H9 (cell line): ENCODE data around the gene C6orf120. TPM values are rescaled to one million over a fixed set of nuclear protein-coding genes. Genes with fewer than 3 reads are reported as not detected.

Source experiments
- DNase-seq: peaks from one replicate; pipeline ENCODE4 v3.0.0-alpha.2; 2017
- H2AFZ ChIP-seq: one replicate; pipeline ENCODE4 v1.6.1; 2013; ENCODE audit warnings: mild to moderate bottlenecking, low read length, control low read depth, moderate library complexity
- H2AK5ac ChIP-seq: 2 replicates; pipeline ENCODE4 v1.6.1; 2013; ENCODE audit warnings: low read length, control low read depth, mixed read lengths; ENCODE audit not compliant: insufficient read length
- H2BK120ac ChIP-seq: one replicate; pipeline ENCODE4 v1.6.1; 2013; ENCODE audit warnings: low read depth, mild to moderate bottlenecking, low read length, control low read depth, inconsistent platforms; ENCODE audit not compliant: poor library complexity, severe bottlenecking
- H2BK12ac ChIP-seq: 2 replicates; pipeline ENCODE4 v1.6.1; 2013; ENCODE audit warnings: low read length, control low read depth, mixed read lengths, low read depth; ENCODE audit not compliant: insufficient read length
- H2BK15ac ChIP-seq: 2 replicates; pipeline ENCODE4 v1.6.1; 2013; ENCODE audit warnings: low read depth, low read length, control low read depth
- H2BK20ac ChIP-seq: one replicate; pipeline ENCODE4 v1.6.1; 2013; ENCODE audit warnings: low read depth, mild to moderate bottlenecking, low read length, control low read depth, inconsistent platforms; ENCODE audit not compliant: poor library complexity, severe bottlenecking
- H2BK5ac ChIP-seq: 2 replicates; pipeline ENCODE4 v1.6.1; 2013; ENCODE audit warnings: low read length, control low read depth, mixed read lengths; ENCODE audit not compliant: insufficient read length
- H3K14ac ChIP-seq: 2 replicates; pipeline ENCODE4 v1.6.1; 2013; ENCODE audit warnings: low read length, control low read depth; ENCODE audit not compliant: insufficient read depth
- H3K18ac ChIP-seq: 2 replicates; pipeline ENCODE4 v1.6.1; 2013; ENCODE audit warnings: low read depth, mild to moderate bottlenecking, mixed read lengths, low read length, control low read depth; ENCODE audit not compliant: insufficient read length
- H3K23ac ChIP-seq: 2 replicates; pipeline ENCODE4 v1.6.1; 2013; ENCODE audit warnings: low read length, control low read depth, mixed read lengths, low read depth; ENCODE audit not compliant: insufficient read length
- H3K23me2 ChIP-seq: 2 replicates; pipeline ENCODE4 v1.6.1; 2013; ENCODE audit warnings: low read depth, mild to moderate bottlenecking, mixed read lengths, low read length, control low read depth; ENCODE audit not compliant: insufficient read length, poor library complexity, severe bottlenecking
- H3K27ac ChIP-seq: 2 replicates; pipeline ENCODE4 v1.5.1; 2013; ENCODE audit warnings: low read length, control low read depth, mixed read lengths, low read depth; ENCODE audit not compliant: insufficient read length
- H3K27me3 ChIP-seq: 2 replicates; pipeline ENCODE4 v1.6.1; 2013; ENCODE audit warnings: low read length, control low read depth, inconsistent platforms; ENCODE audit not compliant: insufficient read depth
- H3K4ac ChIP-seq: 2 replicates; pipeline ENCODE4 v1.6.1; 2013; ENCODE audit warnings: low read depth, mild to moderate bottlenecking, control low read depth, inconsistent platforms, low read length, moderate library complexity
- H3K4me1 ChIP-seq: 2 replicates; pipeline ENCODE4 v1.6.1; 2013; ENCODE audit warnings: low read length, control low read depth, inconsistent platforms; ENCODE audit not compliant: insufficient read depth
- H3K4me2 ChIP-seq: 2 replicates; pipeline ENCODE4 v1.6.1; 2013; ENCODE audit warnings: low read length, control low read depth, mixed read lengths; ENCODE audit not compliant: insufficient read length, insufficient read depth
- H3K56ac ChIP-seq: 2 replicates; pipeline ENCODE4 v1.6.1; 2013; ENCODE audit warnings: low read depth, mild to moderate bottlenecking, mixed read lengths, low read length, control low read depth; ENCODE audit not compliant: insufficient read length
- H3K79me1 ChIP-seq: 2 replicates; pipeline ENCODE4 v1.6.1; 2013; ENCODE audit warnings: low read depth, mild to moderate bottlenecking, moderate library complexity, low read length, control low read depth, inconsistent platforms; ENCODE audit not compliant: insufficient read depth, poor library complexity, severe bottlenecking
- H3K79me2 ChIP-seq: 2 replicates; pipeline ENCODE4 v1.6.1; 2013; ENCODE audit warnings: low read length, control low read depth, inconsistent platforms; ENCODE audit not compliant: insufficient read depth
- H3K9ac ChIP-seq: 2 replicates; pipeline ENCODE4 v1.6.1; 2013; ENCODE audit warnings: low read length, control low read depth, mixed read lengths; ENCODE audit not compliant: insufficient read length; ENCODE audit errors: extremely low read depth
- H3K9me3 ChIP-seq: one replicate; pipeline ENCODE4 v1.6.1; 2013; ENCODE audit warnings: low read depth, low read length, inconsistent platforms; ENCODE audit not compliant: control insufficient read depth
- H3T11ph ChIP-seq: one replicate; pipeline ENCODE4 v1.6.1; 2013; ENCODE audit warnings: mild to moderate bottlenecking, low read length, control low read depth, inconsistent platforms
- H4K20me1 ChIP-seq: one replicate; pipeline ENCODE4 v1.6.1; 2013; ENCODE audit not compliant: control insufficient read depth, insufficient read length, insufficient read depth
- H4K5ac ChIP-seq: 2 replicates; pipeline ENCODE4 v1.6.1; 2013; ENCODE audit warnings: low read depth, mild to moderate bottlenecking, mixed read lengths, low read length, control low read depth; ENCODE audit not compliant: insufficient read length
- H4K8ac ChIP-seq: replicated peaks from 2 replicates; pipeline ENCODE4 v1.6.1; 2013; ENCODE audit warnings: low read length, control low read depth, mixed read lengths, low read depth; ENCODE audit not compliant: insufficient read length
- H4K91ac ChIP-seq: 2 replicates; pipeline ENCODE4 v1.6.1; 2013; ENCODE audit warnings: low read depth, mild to moderate bottlenecking, moderate library complexity, mixed read lengths, low read length, control low read depth; ENCODE audit not compliant: insufficient read length
- H3K27ac Mint-ChIP-seq, 3 experiments: 2 replicates in 2 of 3; 3 replicates in 1 of 3; pipeline ENCODE4 v1.8.0; 2020 to 2021; ENCODE audit warnings: mixed read lengths in 3 of 3, mild to moderate bottlenecking in 1 of 3, moderate library complexity in 1 of 3
- H3K27me3 Mint-ChIP-seq: 2 replicates; pipeline ENCODE4 v1.8.0; 2021; ENCODE audit warnings: low read depth, mild to moderate bottlenecking, moderate library complexity, mixed read lengths
- H3K36me3 Mint-ChIP-seq, 3 experiments: 2 replicates in 2 of 3; 3 replicates in 1 of 3; pipeline ENCODE4 v1.8.0; 2020 to 2021; ENCODE audit warnings: low read depth in 3 of 3, mixed read lengths in 3 of 3; ENCODE audit not compliant: insufficient read depth in 1 of 3
- H3K4me1 Mint-ChIP-seq, 2 experiments: 2 replicates each; pipeline ENCODE4 v1.8.0; 2020; ENCODE audit warnings: mixed read lengths in 2 of 2
- H3K4me3 Mint-ChIP-seq, 2 experiments: 2 replicates in 1 of 2; 3 replicates in 1 of 2; pipeline ENCODE4 v1.8.0; 2020 to 2021; ENCODE audit warnings: mild to moderate bottlenecking in 2 of 2, mixed read lengths in 2 of 2, moderate library complexity in 1 of 2
- H3K9me3 Mint-ChIP-seq, 2 experiments: 2 replicates in 1 of 2; 3 replicates in 1 of 2; pipeline ENCODE4 v1.8.0; 2020; ENCODE audit warnings: mild to moderate bottlenecking in 2 of 2, mixed read lengths in 2 of 2, moderate library complexity in 1 of 2
- CTCF ChIP-seq: fragments of 200-600 bp; sonication (generic); conservative IDR thresholded peaks from 3 replicates; pipeline ENCODE4 v1.8.0; 2021; ENCODE audit warnings: antibody characterized with exemption, mild to moderate bottlenecking
- WGBS: extraction: QIAGEN DNeasy Blood & Tissue Kit; methylation state at CpG from one replicate; pipeline ENCODE4 v1.1.7; 2013; ENCODE audit warnings: missing lambda C conversion rate, low lambda C conversion rate, mixed read lengths; ENCODE audit not compliant: insufficient read length; ENCODE audit errors: extremely low coverage; 5-methylcytosine and 5-hydroxymethylcytosine counted together
- total RNA-seq: library from RNA; stranded (reverse); gene quantifications from 2 replicates; pipeline ENCODE4 v1.2.1, GENCODE V29; 2021

The C6orf120 gene
- total RNA-seq, 1 experiment from 2014 or later: 23.2 TPM

GRCh38 chr6:169664227-169664626, 37.7 kb upstream of the C6orf120 start:
- H3K9ac ChIP-seq: no peak overlapping the region
- no peak overlapping the region for H4K5ac ChIP-seq
- no peak overlapping the region for H4K91ac ChIP-seq
- no peak overlapping the region for H3K56ac ChIP-seq
- H2AFZ ChIP-seq: no peak overlapping the region
- H3K79me2 ChIP-seq: no peaks in the 10 kb centered on the region
- H3K23me2 ChIP-seq: no peaks in the 10 kb centered on the region
- Mint-ChIP-seq H3K4me3 (no peak overlapping the region), H3K4me1 (peaks cover 8% of the 10 kb centered on the region in 2 experiments), H3K27me3 (no peaks in the 10 kb centered on the region), H3K36me3 (peaks cover 45 to 80% (median 66%) of the 10 kb centered on the region in 3 experiments), H3K9me3 (no peaks in the 10 kb centered on the region; a peak in 2 of 5 replicates), H3K27ac (no peak overlapping the region; a peak in 1 of 7 replicates)
- WGBS: no CpG with 5 or more reads among the region's 14 CpGs
- no peak for TF ChIP-seq CTCF
- H3K27ac ChIP-seq: no peak overlapping the region
- no peak overlapping the region for H2BK20ac ChIP-seq
- H3K23ac ChIP-seq: no peak overlapping the region
- H2BK12ac ChIP-seq: no peak overlapping the region
- H3K79me1 ChIP-seq: no peaks in the 10 kb centered on the region
- H3K14ac ChIP-seq: no peak overlapping the region
- H3K27me3 ChIP-seq: no peaks in the 10 kb centered on the region
- H3K4me2 ChIP-seq: no peak overlapping the region
- no peak overlapping the region for H3T11ph ChIP-seq
- H3K9me3 ChIP-seq: no peaks in the 10 kb centered on the region
- no peak overlapping the region for H2AK5ac ChIP-seq
- no peaks in the 10 kb centered on the region for H3K4me1 ChIP-seq
- H3K18ac ChIP-seq: no peak overlapping the region
- no peak for DNase-seq
- H3K4ac ChIP-seq: no peak overlapping the region
- H2BK5ac ChIP-seq: no peak overlapping the region
- no peaks in the 10 kb centered on the region for H4K20me1 ChIP-seq
- no peak overlapping the region for H4K8ac ChIP-seq
- no peak overlapping the region for H2BK15ac ChIP-seq
- no peak overlapping the region for H2BK120ac ChIP-seq
